DOHH2 (cell line): ENCODE data around the gene ANKRD30B.
"Not testable (repeated sequence)": the region's sequence is repeated elsewhere in the genome, so short reads cannot be mapped to it uniquely, and the experiment has no call there.

Experiments
- CTCF ChIP-seq: fragments of 200-600 bp; sonication (generic); IDR thresholded peaks from one replicate; pipeline ENCODE4 v1.5.1; 2014; ENCODE audit warnings: antibody characterized with exemption, mild to moderate bottlenecking, low read depth, low read length; ENCODE audit not compliant: poor library complexity, severe bottlenecking
- EZH2phosphoT487 ChIP-seq: fragments of 200-600 bp; sonication (generic); IDR thresholded peaks from 2 replicates; pipeline ENCODE4 v1.6.1; 2017; ENCODE audit warnings: borderline replicate concordance, mild to moderate bottlenecking, antibody characterized with exemption, low read length, moderate library complexity, mixed read lengths

DNA sequence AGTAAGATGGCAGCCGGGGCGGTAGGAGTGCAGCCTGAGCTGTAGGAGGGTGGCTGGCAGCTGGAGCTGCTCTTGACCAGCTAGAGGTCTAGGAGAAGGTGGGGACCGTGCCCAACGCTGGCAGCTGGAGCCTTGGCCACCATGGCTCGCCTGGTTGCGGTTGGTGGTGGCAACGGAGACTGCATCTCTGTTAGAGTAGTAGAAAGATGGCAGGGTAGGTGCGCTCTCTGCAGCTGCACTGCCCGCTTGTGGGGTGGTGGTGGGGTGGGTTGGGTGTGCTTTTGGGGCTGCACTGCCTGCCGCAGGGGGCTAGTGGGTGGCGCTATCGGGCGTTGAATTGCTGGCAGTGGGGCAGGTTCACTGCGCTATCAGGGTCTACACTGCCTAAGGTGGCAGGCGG, 118.5 kb downstream of the ANKRD30B start:
- TF ChIP-seq CTCF, EZH2phosphoT487: not testable (repeated sequence)
